DND-41 (cell line): ENCODE measurements around the gene RGCC.

Experiments
- CTCF ChIP-seq: IDR thresholded peaks from 2 replicates; pipeline ENCODE4 v1.5.1; 2012; ENCODE audit warnings: borderline replicate concordance, low read length, moderate library complexity, mild to moderate bottlenecking; ENCODE audit not compliant: poor library complexity, severe bottlenecking; ENCODE audit errors: extremely low read depth
- EZH2 ChIP-seq: IDR thresholded peaks from 3 replicates; pipeline ENCODE4 v1.6.1; 2012; ENCODE audit warnings: borderline replicate concordance, low read depth, mild to moderate bottlenecking, moderate library complexity, low read length, inconsistent platforms; ENCODE audit not compliant: severe bottlenecking

GRCh38 chr13:41511827-41512226, 54.5 kb downstream of the RGCC start:
- TF ChIP-seq CTCF (no peak), EZH2 (no peak)
